DOHH2 (cell line): ENCODE measurements around the gene ABHD1.
"Not testable (repeated sequence)": the region's sequence is repeated elsewhere in the genome, so short reads cannot be mapped to it uniquely, and the experiment has no call there.

Source experiments
- H3F3A ChIP-seq: fragments of 200-600 bp; sonication (generic), shearing (Covaris generic); 2 replicates; pipeline ENCODE4 v1.6.0; 2016; ENCODE audit warnings: antibody characterized with exemption, mild to moderate bottlenecking; ENCODE audit not compliant: control insufficient read depth, insufficient read depth
- H3K27ac ChIP-seq: fragments of 200-600 bp; sonication (generic); 2 replicates; pipeline ENCODE4 v1.5.1; 2014; ENCODE audit warnings: low read depth, mild to moderate bottlenecking, low read length, moderate library complexity
- H3K27me3 ChIP-seq: fragments of 200-600 bp; sonication (generic); 2 replicates; pipeline ENCODE4 v1.6.1; 2014; ENCODE audit warnings: mild to moderate bottlenecking, low read length, mixed read lengths; ENCODE audit not compliant: control insufficient read depth
- H3K36me3 ChIP-seq: fragments of 200-600 bp; sonication (generic); 2 replicates; pipeline ENCODE4 v1.6.1; 2014; ENCODE audit warnings: mild to moderate bottlenecking, low read length, moderate library complexity, mixed read lengths; ENCODE audit not compliant: control insufficient read depth
- H3K4me1 ChIP-seq: fragments of 200-600 bp; sonication (generic); 2 replicates; pipeline ENCODE4 v1.6.1; 2014; ENCODE audit warnings: mild to moderate bottlenecking, low read length, mixed read lengths; ENCODE audit not compliant: control insufficient read depth
- H3K4me2 ChIP-seq: fragments of 200-600 bp; sonication (generic); 2 replicates; pipeline ENCODE4 v1.6.0; 2014; ENCODE audit warnings: mild to moderate bottlenecking, low read length, moderate library complexity
- H3K4me3 ChIP-seq: fragments of 200-600 bp; sonication (generic); 2 replicates; pipeline ENCODE4 v1.5.1; 2014; ENCODE audit warnings: mild to moderate bottlenecking, low read length, mixed read lengths
- H3K79me2 ChIP-seq: fragments of 200-600 bp; sonication (generic); 2 replicates; pipeline ENCODE4 v1.6.1; 2014; ENCODE audit warnings: mild to moderate bottlenecking, low read length, mixed read lengths; ENCODE audit not compliant: control insufficient read depth
- H3K9me2 ChIP-seq: fragments of 200-600 bp; sonication (generic); replicated peaks from 2 replicates; pipeline ENCODE4 v1.6.1; 2014; ENCODE audit warnings: mild to moderate bottlenecking, low read length, mixed read lengths; ENCODE audit not compliant: control insufficient read depth
- H3K9me3 ChIP-seq: fragments of 200-600 bp; sonication (generic); 2 replicates; pipeline ENCODE4 v1.6.1; 2014; ENCODE audit warnings: antibody characterized with exemption, low read length, mixed read lengths; ENCODE audit not compliant: control insufficient read depth, insufficient read depth
- H4K20me1 ChIP-seq: fragments of 200-600 bp; sonication (generic); 2 replicates; pipeline ENCODE4 v1.6.0; 2014; ENCODE audit warnings: low read depth, mild to moderate bottlenecking, antibody characterized with exemption, low read length, moderate library complexity; ENCODE audit not compliant: control insufficient read depth, insufficient read depth
- EZH2phosphoT487 ChIP-seq: fragments of 200-600 bp; sonication (generic); IDR thresholded peaks from 2 replicates; pipeline ENCODE4 v1.6.1; 2017; ENCODE audit warnings: borderline replicate concordance, mild to moderate bottlenecking, antibody characterized with exemption, low read length, moderate library complexity, mixed read lengths
- TF ChIP-seq, protein P1 (sequence below): fragments of 200-600 bp; sonication (generic); IDR thresholded peaks from one replicate; pipeline ENCODE4 v1.5.1; 2014; ENCODE audit warnings: antibody characterized with exemption, mild to moderate bottlenecking, low read depth, low read length; ENCODE audit not compliant: poor library complexity, severe bottlenecking

The ABHD1 gene

DNA sequence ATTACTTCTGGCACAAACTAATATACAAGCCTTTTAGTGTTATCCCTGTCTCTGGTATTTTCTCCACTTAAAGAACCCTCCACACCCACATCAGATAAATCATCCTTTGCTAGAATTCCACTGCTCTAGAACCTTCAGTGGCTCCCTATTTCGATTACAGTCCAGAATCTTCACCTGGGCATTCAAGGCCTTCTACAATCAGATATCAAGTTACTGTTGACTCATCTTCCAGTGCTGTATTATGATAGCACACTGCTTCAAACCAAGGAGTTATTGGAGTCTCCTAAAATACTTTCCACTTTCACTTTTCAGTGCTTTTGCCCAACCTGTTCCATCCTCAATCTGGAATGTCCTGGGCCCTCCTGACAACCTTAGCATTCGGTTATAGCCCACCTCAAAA, 8.1 kb upstream of the ABHD1 start:
- Histone ChIP-seq H3K4me1 (peaks cover 3% of the 10 kb centered on the region; the same call in 1 of the 2 replicates), H3F3A (no peaks in the 10 kb centered on the region), H3K9me2 (no peaks in the 10 kb centered on the region), H3K79me2 (no peaks in the 10 kb centered on the region), H3K9me3 (no peaks in the 10 kb centered on the region), H3K4me3 (no peak overlapping the region), H4K20me1 (no peaks in the 10 kb centered on the region), H3K36me3 (no peaks in the 10 kb centered on the region), H3K27ac (no peak overlapping the region), H3K27me3 (peaks cover 6% of the 10 kb centered on the region; the same call in 1 of the 2 replicates), H3K4me2 (no peak overlapping the region)
- no peak for TF ChIP-seq EZH2phosphoT487
- TF ChIP-seq, protein P1, sequence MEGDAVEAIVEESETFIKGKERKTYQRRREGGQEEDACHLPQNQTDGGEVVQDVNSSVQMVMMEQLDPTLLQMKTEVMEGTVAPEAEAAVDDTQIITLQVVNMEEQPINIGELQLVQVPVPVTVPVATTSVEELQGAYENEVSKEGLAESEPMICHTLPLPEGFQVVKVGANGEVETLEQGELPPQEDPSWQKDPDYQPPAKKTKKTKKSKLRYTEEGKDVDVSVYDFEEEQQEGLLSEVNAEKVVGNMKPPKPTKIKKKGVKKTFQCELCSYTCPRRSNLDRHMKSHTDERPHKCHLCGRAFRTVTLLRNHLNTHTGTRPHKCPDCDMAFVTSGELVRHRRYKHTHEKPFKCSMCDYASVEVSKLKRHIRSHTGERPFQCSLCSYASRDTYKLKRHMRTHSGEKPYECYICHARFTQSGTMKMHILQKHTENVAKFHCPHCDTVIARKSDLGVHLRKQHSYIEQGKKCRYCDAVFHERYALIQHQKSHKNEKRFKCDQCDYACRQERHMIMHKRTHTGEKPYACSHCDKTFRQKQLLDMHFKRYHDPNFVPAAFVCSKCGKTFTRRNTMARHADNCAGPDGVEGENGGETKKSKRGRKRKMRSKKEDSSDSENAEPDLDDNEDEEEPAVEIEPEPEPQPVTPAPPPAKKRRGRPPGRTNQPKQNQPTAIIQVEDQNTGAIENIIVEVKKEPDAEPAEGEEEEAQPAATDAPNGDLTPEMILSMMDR, result no peak

GRCh38 chr2:27117995-27118524, 5.6 kb upstream of the ABHD1 start:
- Histone ChIP-seq H3K9me2 (no peaks in the 10 kb centered on the region), H3K4me2 (peak overlapping the region; percentile 65), H3K79me2 (no peaks in the 10 kb centered on the region), H3F3A (no peaks in the 10 kb centered on the region), H3K27me3 (peaks cover 19% of the 10 kb centered on the region), H3K9me3 (no peaks in the 10 kb centered on the region), H3K27ac (no peak overlapping the region), H4K20me1 (no peaks in the 10 kb centered on the region), H3K36me3 (no peaks in the 10 kb centered on the region), H3K4me3 (peak overlapping the region; percentile 55), H3K4me1 (peaks cover 3% of the 10 kb centered on the region)
- TF ChIP-seq, protein P1, result no peak
- no peak for TF ChIP-seq EZH2phosphoT487

DNA sequence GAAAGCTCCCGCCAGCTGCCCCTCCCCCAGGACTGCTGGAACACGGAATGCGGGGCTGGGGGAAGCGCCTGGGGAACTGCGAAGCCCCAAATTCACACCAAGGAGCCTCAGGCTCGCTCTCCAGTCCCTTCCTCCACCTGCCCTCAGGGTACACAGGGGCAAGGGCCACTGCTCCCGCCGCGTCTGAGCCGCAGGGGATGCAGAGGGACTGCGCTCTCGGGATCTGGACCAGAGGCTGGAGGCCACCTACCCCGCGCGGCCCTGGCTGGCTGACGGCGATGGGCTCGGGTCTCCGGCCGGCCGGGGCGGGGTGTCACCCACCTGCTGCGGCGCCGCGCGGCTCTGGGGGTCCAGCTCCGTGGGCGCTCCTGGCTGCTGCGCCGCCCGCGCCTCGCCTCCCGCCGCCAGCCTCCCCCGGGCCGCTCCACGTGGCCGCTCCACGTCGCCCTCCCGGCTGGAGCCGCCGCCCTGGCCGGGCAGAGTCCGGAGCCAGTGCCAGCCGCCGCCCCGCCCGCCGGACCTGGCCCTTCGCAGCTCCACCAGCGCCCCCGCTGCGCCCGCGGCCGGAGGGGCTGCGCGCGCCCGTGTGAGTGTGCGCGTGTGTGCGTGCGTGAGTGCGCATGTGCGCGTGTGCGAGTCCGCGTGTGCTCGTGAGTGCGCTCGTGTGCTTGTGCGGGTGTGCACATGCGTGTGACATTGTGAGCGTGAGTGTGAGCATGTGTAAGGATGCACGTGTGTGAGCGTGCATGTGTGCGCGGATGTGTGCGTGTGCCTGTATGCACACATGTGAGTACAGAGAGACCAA, 4.9 kb upstream of the ABHD1 start, which contains the start of gene CGREF1:
Gene CGREF1 (minus strand): TSS at position 604 of the 805 bp plus-strand sequence. CDS start 14,762 bp downstream, outside the sequence.
- H3K4me2 ChIP-seq, result peak within 1 kb of the TSS; percentile 65
- H3K9me2 ChIP-seq, result no peaks in the 10 kb centered on the region
- TF ChIP-seq EZH2phosphoT487, result no peak
- TF ChIP-seq, protein P1, result no peak
- peaks cover 25% of the 10 kb centered on the region for H3K27me3 ChIP-seq
- no peaks in the 10 kb centered on the region for H3F3A ChIP-seq
- no peaks in the 10 kb centered on the region for H3K9me3 ChIP-seq
- peaks cover 9% of the 10 kb centered on the region for H3K4me1 ChIP-seq
- no peak within 1 kb of the TSS for H3K27ac ChIP-seq
- H3K36me3 ChIP-seq, result no peaks in the 10 kb centered on the region
- no peaks in the 10 kb centered on the region for H4K20me1 ChIP-seq
- H3K4me3 ChIP-seq, result peak within 1 kb of the TSS; percentile 55
- H3K79me2 ChIP-seq, result no peaks in the 10 kb centered on the region

GRCh38 chr2:27119330-27119670, 4.3 kb upstream of the ABHD1 start:
- peaks cover 13% of the 10 kb centered on the region for H3K4me1 ChIP-seq

More at GRCh38 chr2:27119330-27119670, 4.3 kb upstream of the ABHD1 start:
- H3K36me3 ChIP-seq, H3K9me3 ChIP-seq, H3K9me2 ChIP-seq, H4K20me1 ChIP-seq, H3K27ac ChIP-seq, H3F3A ChIP-seq, H3K79me2 ChIP-seq: not testable (repeated sequence)
- Histone ChIP-seq H3K27me3 (peaks cover 29% of the 10 kb centered on the region), H3K4me3 (peak overlapping the region; percentile 55), H3K4me2 (peak overlapping the region; percentile 65)
